Measurements from ENCODE around the gene CLIC5.

Gene CLIC5

DNA sequence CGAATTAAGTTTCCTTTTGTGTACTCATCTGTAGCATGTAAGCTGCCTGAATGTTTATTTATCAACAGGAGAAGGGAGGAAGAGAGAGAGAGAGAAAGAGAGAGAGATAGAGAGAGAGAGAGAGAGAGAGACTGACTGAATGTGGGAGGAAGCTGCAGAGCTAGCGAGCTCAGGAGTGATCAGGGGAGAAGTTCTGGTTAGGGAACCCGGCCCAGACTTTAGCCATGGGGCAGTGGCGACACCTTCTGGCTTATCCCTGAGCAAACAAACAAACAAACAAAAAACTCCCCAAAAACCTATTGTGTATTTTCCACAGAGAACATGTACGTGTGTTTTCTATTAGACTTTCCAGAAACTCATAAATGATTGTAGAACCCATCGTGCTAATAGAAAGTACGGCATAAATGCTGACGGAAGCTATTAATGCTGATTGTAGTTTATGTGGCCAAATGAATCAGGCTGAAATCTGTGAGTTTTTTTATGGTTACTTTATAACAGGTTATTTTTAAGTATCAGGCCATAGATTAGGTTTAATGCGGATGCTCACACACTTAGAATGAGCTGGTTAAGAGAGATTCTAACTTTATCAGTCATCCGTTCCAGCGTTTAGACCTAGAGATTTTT lies 92.8 kb downstream of the CLIC5 start:
- DNase-seq = peak; percentile 29

DNA sequence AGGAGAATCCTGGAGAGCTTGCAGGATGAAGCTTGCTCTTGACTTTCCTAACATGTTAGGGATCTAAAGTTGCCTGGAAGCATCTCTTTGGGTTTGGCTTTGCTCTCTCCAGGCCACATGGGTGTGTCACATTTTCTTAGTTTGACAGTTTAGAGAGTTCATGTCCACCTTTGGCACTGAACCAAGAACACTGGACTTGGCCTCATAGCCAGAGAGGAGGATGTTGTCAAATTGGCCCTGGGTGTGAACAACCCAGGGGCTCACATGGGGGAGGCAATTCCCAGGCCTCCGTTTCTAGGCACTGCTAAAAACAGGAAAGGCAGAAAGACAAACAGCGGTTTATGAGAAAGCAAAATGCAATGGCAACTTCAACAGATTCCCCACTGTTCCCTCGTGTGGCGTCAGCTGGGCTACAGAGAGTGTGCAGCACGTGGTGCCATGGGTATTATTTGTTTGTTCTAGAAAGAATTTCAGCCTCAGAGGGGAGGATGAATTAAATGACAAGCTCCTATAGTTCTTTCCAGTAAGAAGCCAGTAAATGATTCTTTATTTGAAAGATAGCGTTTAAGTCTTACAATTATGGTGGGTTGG lies 93.9 kb downstream of the CLIC5 start:
- no peak for DNase-seq

DNA sequence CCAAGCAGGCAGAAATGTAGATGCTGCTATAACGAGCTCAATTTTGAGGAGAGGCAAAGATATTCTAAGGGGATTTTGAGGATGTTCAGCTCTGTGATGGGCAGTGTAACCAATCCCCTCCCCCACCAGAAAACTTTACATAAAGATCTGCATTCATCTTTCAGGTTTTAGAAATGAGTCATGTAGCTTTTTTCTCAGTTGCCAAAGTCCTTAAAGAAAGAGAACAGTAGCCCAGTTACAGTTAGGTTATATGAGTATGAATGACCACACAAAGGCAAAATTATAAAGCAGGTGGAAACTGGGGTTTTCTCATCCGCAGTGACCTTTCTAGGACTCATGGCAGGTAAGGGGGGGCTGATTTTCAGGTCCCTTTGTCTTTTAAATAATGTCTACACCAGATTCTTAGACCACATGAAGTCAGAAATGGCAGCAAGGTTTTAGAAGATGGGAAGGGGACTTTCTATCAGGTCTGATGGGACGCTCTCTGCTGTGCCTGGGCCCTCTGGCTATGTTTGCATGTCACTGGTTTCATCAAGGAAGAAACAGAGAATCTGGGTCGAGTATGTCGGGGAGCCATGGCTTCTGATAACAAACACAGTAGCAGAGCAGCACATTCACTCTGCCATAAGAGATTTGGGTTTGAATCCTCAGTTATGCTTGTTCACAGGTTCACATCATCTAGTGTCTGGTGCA lies 94.7 kb downstream of the CLIC5 start:
- DNase-seq = no peak

DNA sequence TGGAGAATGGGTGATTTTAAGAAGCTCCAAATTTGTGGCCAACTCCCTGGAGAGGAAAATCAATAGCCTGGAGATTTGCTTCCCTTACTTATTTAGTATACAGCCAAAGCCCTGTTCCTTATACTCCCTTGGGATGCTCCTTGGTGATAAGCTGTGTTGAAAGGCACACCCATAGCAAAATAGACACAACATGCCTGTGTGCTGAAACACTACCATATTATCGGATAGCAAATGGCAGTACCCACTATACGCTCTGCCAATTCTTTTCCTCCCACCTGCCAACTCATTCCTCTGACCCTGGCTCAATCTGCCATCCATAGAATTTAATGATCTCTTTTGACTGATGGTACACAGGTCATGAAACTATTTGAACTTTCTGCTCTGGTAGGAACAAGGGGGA lies 98.2 kb downstream of the CLIC5 start:
- no peak for DNase-seq

DNA sequence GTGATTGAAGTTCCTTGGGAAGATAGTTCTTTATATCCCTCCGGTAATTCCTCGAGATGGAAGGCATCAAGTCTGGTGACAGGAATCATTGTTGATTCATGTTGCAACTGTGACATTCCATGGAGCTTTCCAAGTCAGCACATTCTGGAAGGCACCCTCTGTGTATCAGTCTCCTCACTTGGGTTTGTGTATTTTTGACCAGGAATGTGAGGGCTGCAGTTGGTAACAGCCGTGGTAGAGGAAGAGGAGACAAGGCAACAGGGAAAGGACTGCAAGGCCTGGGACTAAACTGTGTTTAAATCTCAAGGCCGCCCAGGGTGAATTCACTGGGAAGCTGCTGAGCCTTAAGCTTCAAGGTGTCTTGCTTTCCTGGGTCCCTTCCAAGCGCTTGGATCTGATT lies 99.0 kb downstream of the CLIC5 start:
- no peak for DNase-seq

DNA sequence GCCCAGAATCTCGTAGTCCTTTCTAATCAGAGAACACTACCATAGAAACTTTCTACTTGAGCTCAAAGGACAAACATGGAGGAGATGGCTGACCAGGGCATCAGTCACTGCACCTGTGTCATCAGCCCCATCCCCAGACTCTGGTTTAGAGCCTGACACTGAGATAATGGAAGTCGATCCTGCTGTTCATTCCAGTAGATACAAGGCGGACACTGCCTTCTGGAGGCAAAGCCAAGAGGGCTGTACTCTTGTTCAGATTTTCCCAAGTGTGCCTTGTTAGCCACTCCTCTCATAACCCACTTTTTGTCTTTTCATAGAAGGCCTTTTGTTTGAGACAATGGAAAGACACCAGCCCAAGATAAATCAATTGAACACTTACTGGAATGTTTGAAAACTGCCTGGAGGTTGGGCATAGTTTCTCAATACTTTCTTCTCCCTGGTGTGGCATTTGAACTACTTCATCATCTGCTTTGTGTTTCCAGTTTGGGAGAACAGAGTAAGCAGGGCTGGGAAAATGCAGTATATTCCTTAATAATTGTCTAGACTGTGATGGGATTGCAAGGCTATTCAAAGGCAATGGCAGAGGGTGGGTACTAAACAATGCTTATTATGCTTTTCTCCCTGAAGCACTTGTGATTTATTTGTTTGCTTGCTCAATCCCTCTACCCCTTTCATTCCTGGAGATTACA lies 99.7 kb downstream of the CLIC5 start:
- no peak for DNase-seq

DNA sequence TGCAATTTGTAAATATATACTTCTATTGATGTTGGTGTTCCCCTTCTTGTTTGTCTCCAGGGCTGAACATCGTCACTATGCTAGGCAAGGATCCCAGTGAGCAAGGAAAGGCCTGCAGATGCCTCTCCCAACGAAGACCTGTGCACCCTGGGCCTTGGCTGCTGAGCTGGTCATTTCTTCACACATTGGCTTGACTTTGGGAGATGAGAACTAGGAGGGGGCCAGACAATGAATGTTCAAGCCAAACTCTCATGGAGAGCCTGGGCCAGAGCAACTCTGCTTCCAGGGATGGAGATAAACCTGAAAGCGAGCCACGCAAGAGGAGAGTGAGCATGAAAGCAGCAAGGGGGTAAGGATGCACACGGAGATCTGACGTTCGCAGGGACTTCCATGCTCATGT lies 104.0 kb downstream of the CLIC5 start:
- DNase-seq = no peak

DNA sequence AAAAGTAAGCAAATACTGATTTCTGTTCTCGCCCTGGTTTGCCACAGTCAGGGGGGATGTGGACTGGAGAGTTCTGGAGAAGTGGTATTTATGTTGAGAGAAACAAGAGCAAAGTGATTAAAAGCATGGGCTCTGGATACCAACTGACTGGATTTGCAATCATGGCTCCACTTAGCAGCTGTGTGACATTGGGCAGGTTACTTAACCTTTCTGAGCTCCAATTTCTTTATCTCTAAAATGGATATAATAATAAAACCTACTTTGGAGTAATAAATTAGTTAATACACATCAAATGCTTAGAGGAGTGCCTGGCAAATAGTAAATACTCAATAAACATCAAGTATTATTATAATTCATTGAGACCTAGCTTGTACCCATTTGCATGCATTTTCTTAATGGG lies 111.7 kb downstream of the CLIC5 start:
- DNase-seq = no peak

DNA sequence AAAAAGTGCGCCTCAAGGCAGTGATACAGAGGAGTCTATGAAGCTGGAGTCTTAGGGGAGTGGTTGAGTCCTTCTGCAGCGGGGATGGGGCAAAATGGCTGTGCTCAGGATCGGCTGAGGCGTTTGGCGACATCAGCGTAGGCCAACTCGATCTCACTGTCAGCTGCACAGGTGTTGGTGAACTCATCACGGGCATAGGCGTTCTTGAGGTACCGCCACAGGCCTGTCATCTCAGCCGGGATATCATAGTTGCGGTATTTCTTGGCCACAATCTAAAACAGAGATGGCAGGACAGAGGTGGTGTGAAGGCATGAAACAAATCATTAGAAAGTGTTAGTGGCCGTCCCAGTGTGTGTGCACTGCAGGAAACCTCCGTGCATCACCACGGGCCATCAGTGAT lies 112.7 kb downstream of the CLIC5 start:
- DNase-seq = no peak

DNA sequence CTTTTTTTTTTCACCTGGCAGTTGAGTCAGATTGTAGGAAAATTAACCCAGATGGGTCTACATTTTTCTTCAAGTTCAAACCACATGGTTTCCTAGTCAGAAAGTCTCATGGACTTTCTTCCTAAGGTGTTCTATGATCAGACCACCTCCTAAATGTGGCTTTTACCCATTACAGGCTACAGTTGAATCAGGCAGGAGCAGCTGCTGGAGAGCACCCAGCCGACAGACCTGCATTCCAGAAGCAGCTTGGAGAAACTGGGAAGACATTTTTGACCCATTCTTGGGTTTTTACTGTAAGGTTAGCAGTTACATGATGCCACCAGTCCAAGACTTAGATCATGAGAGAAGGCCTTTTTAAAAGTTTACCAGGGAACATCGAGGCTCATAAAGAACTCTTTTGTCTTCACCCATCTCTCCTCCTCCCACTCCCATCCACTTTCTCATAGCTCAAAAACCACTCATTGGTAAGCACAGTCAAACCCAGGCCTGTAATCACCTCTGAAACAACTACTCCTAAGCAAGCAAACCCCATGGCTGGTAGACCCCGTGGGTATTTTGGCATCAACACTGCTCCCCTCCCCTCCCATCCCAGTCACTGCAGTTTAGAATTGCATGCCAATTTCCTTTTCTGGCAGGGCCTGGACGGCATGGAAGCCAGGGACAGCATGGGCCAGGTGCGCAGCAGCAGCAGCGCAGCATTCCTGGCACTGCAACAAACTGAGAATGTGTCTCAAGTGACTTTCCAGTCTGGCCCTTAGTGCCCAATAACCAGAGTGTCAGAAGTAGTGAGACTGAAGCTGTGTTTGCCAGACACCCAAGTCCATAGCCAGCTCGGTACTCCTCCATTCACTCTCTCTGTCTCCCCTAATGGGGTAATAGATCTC lies 113.7 kb downstream of the CLIC5 start:
- no peak for DNase-seq

DNA sequence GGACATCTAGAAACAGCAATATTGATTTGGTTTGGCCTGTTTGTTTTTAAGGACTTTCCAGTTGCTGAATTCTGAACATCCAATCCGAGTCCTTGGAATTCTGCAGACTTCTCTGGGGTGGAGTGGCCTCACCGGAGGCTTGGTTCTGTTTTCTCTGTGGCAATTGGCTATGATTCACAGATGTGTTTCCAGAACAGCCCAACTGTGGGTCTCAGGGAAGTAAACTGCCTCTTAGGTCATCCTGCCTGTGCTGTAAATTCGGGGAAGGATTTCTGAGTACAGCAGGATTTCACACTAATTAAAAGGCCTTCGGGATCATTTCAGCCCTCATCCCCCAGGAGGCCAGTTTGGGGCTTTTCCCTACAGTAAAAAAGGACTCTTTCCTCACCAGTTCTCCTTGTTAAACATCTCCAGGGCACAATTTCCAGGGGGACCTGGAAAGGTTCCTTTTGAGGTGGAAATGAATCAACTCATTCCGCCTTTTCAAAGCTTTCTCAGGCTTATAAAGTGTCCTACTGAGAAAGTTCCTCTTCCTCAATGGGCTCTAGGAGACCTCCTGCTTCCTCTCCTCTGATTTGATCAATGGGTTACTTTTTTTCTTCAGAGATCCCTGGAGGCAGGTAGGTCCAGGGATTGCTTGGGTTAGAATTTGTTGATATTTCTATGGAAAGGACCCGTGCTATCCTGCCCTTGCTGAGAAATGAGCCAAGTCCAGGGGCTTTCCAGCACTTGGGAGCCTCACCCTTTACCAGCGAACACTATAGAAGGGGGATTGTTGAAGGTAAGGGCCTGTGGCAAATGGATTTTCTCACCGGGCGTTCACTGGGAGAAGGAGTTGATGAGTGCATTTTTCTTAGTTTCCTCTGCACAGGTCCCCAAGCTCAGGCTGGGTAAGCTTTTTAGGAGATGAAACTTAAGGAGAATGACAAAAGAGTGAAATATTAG lies 114.6 kb downstream of the CLIC5 start:
- DNase-seq = no peak

DNA sequence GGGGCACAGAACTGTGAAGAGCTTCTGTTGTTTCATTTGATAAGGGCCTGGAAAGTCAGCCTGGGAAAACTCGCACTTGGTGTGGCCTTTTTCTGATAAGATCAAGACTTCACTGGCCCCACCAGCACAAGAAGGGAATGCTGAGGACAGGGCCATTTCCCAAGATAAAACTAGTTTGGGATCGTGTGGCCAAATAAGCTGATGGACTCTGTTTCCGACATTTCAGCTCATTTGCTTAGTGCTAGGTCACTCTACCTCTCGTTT lies 116.0 kb downstream of the CLIC5 start:
- DNase-seq = no peak

DNA sequence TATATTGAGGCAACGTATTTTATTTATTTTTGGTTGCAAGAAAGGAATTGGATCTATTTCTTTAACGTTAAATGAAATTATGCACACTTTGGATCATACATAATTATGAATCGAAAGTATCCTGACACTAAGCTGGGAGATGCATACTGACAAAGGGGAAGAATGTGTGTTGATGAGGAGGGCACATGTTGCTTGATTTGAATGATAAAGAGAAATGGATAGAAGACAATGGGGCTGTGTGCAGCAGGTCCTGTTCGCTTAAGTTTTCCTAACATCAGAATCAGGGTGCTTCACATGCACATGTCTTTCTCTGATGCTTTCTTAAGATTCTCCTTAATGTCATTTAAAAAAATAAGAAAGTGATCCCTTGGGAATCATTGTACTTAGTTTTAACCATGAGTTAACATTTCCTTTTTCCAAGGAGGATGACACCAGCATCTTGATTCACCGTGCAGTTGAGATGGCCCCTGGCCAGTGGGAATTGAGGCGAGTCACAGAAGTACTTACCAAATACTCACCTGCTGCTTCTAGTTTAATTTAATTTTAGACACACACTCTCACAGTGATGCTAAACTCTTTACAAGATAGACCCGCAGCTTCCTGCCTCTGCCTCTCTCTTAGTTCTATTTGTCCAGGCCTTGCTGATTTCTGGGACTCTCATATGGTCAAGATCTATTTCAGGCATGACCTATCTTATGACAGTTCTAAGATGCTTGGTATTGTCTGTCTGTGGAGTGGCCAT lies 116.5 kb downstream of the CLIC5 start:
- DNase-seq = no peak

DNA sequence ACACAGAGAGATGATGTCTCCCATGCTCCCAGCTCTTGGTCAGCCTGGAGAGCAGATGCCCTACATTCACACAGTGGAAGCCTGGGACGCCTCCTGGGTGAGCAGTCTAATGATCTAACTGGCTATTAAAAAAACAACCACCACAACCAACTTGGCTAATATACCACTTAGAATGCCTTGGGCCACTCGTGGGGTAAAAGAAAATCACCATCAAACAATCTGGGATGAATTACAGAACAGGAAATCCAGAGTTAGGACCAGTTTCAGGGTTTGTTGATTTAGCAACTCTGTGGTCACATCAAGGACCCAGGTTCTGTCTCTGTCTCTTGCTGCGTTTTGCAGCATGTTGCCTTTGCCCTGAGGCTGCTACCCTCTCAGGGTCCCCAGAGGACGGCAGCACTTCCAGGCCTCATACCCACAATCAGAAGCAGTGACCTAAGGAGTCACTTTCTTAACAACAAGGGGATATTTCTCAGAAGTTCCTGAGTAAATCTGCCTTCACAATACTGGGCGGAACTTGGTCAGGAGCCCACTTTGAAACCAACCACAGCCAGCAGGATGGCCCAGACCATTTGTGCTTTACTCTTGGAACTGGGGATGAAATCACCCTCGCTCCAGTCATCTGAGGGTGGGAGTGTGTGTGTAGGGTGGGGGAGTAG lies 118.7 kb downstream of the CLIC5 start:
- no peak for DNase-seq

DNA sequence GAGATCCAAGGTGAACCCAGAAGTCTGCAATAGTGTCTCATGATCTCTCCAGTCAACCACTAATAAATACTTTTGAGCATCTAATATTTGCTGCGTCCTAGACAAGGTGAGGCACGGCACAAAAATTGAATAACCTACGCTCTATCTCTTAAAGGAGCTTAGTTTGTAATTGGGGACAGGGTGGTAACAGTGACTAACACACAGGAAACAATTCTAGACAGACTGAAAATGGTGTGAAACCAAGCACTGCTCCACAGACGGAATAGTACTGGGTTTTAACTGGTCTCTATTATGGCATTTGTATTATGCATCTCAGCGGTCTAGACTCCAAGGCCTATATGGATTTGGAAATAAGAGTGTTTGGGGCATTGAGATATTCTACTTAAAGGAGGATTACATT lies 120.1 kb downstream of the CLIC5 start:
- no peak for DNase-seq

DNA sequence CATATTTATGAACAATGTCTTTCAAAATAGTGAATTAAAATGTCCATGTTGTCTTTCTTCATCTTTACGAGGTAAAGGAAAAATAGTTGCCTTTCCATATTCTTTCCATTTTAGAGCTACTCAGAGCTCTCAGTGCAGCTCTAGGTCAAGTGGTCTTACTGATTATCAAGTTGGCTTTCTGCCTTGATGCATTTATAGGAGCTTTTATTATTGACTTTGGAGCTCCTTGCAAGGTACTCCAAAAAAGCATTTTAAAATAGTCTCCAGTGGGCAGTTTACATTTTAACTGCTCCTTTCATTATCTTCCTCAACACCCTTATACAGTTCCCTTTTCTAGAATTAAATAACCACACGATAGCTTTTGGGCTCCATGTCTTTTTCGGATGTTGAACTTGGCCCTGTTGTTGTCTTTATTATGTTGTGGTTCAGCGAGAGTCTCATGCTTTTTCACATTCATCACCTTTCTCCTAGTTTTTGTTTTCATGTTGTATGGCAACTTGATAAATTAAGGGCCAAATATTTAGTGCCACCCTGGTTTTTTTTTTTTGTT lies 122.9 kb downstream of the CLIC5 start:
- DNase-seq = peak; percentile 6

DNA sequence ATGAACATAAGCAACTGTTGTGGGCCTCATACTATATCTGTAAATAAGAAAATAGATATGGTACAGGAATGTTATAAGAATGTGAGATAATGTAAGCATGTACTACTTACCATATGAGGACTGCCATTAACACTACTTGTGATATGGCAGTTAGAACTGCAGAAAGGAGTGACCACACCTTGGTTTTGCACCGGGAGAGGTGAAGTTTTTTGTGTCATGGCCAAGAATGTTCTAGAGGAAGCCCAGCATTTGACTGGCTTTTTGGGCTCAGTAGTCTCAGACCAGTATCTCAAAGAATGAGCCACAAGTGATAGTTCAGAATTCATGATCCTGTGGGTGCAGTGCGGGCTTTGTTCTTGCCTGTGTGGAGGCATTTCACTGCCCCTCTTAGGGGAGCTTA lies 123.5 kb downstream of the CLIC5 start:
- no peak for DNase-seq

DNA sequence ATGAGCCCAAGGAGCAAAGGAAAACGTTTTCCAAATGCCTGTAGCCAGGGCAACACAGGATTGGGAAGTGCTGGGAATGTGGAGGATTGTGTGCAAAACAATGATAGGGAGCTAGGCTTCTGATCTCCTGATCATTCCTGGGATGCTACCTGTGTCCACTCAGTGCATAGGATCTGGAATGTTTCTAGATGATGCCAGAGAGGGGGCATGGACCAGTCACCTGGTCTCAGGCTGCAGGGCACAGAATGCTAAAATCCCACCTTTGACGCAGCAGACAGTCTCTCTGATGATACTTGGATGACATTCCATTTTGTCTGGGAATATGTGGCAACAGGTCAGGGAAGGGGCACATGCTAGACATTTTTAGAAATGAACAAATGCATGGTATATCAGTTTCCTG lies 128.9 kb downstream of the CLIC5 start:
- no peak for DNase-seq

DNA sequence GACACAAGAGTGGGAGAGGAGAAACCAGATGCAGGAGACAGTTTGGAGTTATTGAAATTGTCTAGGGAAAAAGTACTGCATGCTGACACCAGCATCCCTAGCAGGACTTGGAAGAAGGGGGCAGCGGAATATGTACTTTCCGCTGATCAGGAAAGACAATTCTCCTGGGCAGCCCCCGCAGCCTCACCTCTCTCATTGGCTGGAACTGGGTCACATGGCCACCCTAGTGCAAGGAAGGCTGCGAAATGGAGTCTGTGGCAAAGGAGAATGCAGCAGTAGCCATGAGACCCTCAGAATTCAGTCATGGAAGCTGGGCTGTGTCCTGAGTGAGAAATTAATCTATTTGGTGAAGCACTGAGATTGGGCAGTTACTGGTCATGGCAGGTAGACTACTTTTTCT lies 131.3 kb downstream of the CLIC5 start:
- no peak for DNase-seq

DNA sequence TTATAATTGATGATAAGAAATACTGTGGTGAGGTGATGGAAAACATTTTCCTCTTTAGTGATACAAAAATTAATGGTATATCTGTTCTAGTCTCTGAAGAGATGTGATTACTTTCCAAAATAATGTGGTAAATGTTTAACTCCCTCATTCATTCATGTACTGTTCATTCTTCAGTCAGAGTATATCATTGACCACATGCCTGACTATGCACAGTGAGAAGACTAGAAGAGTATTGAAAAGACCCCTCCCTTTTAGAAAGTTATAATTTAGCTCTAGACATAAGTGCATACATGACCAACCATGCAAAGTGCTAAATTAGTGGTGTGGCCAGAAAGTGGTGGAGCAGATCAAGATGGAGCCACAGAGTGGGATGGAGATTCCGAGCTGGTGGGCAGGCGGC lies 133.0 kb downstream of the CLIC5 start:
- DNase-seq = no peak
